NOMO-1 treated with dmso at 0.1 percent for 144 hours (cell line): Measurements from ENCODE around the gene TKTL1.
"Not testable (repeated sequence)": the region's sequence is repeated elsewhere in the genome, so short reads cannot be mapped to it uniquely, and the experiment has no call there.

ENCODE experiments used
- DNase-seq: peaks from one replicate; lab custom pipeline; 2025; ENCODE audit not compliant: unreplicated experiment; lab: John Stamatoyannopoulos, UW

TKTL1 gene

GRCh38 chrX:154295664-154296310 is at the start of gene TKTL1:
TSS of gene TKTL1 (plus strand) at chrX:154295795. CDS start at chrX:154295860, 65 bp downstream.
- no peak for DNase-seq

- DNase-seq, result not testable (repeated sequence)
These were observed 48.1 kb upstream of the TKTL1 start for GRCh38 chrX:154247377-154248045.

- not testable (repeated sequence) for DNase-seq
These were observed 47.5 kb upstream of the TKTL1 start for GRCh38 chrX:154248076-154248475.

- DNase-seq, result not testable (repeated sequence)
These were observed 38.3 kb upstream of the TKTL1 start, which contains the start of gene OPN1MW3 for GRCh38 chrX:154257282-154257681. TSS of gene OPN1MW3 (plus strand) at chrX:154257582. CDS start at chrX:154257620, 38 bp downstream.

- DNase-seq, result not testable (repeated sequence)
These were observed 36.9 kb upstream of the TKTL1 start for GRCh38 chrX:154258711-154259110.

- not testable (repeated sequence) for DNase-seq
These were observed 32.5 kb upstream of the TKTL1 start for GRCh38 chrX:154263072-154263471.

GRCh38 chrX:154269245-154269644 is 26.4 kb upstream of the TKTL1 start:
- DNase-seq, result not testable (repeated sequence)

GRCh38 chrX:154284489-154285338 is 10.9 kb upstream of the TKTL1 start:
- DNase-seq, result not testable (repeated sequence)

GRCh38 chrX:154286406-154286805 is 9.2 kb upstream of the TKTL1 start:
- not testable (repeated sequence) for DNase-seq

GRCh38 chrX:154294791-154295574 is 612 bp upstream of the TKTL1 start, which contains the start of gene TEX28:
TSS of gene TEX28 (minus strand) at chrX:154295124. CDS start at chrX:154292117, 3,007 bp downstream.
- DNase-seq, result peak; percentile 45

- DNase-seq, result no peak
These were observed 1.1 kb downstream of the TKTL1 start for GRCh38 chrX:154296731-154297130.

- DNase-seq, result no peak
These were observed 2.7 kb downstream of the TKTL1 start for GRCh38 chrX:154298312-154298711.

- DNase-seq, result peak; percentile 45
These were observed 5.2 kb downstream of the TKTL1 start for GRCh38 chrX:154300816-154301215.

- not testable (repeated sequence) for DNase-seq
These were observed 7.4 kb downstream of the TKTL1 start for GRCh38 chrX:154302998-154303397.

- no peak for DNase-seq
These were observed 7.9 kb downstream of the TKTL1 start for GRCh38 chrX:154303476-154303875.

GRCh38 chrX:154304846-154305245 is 9.3 kb downstream of the TKTL1 start:
- no peak for DNase-seq

GRCh38 chrX:154305541-154306205 is 10.1 kb downstream of the TKTL1 start:
- DNase-seq, result no peak

- no peak for DNase-seq
These were observed 11.6 kb downstream of the TKTL1 start for GRCh38 chrX:154307202-154307601.

GRCh38 chrX:154308108-154308946 is 12.7 kb downstream of the TKTL1 start:
- DNase-seq, result no peak
